Measurements from ENCODE around the gene AKR7A2. TPM values are rescaled to one million over a fixed set of nuclear protein-coding genes. Genes with fewer than 3 reads are reported as not detected.

Gene AKR7A2
- total and polyA plus RNA-seq, 9 of the 15 experiments (the other 6 are each of a cell fraction or from before 2014, with no cell fraction given), result 2.0 to 78.4 (median 49.4) TPM

GRCh38 chr1:19325368-19325957 lies 13.5 kb upstream of the AKR7A2 start (continued):
- peak; percentile 34 to 69; a peak in 1 of 4 replicates for TF ChIP-seq KDM1A (IDR thresholded peaks at IDR 0.05)
- peak; percentile 97 for TF ChIP-seq ZNF740 (CRISPR knock-in tag; IDR thresholded peaks at IDR 0.05)
- TF ChIP-seq ZNF740 (tag; IDR thresholded peaks at IDR 0.05), result peak in 1 of 2 experiments; percentile 77; a peak in 2 of 4 replicates
- TF ChIP-seq CUX1 (CRISPR knock-in tag; IDR thresholded peaks at IDR 0.05), result no peak
- no peak for TF ChIP-seq ZNF23 (CRISPR knock-in tag; IDR thresholded peaks at IDR 0.05)
- TF ChIP-seq ZNF146 (CRISPR knock-in tag; IDR thresholded peaks at IDR 0.05; ENCODE audit: unreplicated experiment), result no peak
- no peak for TF ChIP-seq HMGXB4 (CRISPR knock-in tag; IDR thresholded peaks at IDR 0.05)
- no peak for TF ChIP-seq EZH2 (IDR thresholded peaks at IDR 0.05; ENCODE audit: borderline replicate concordance, low read depth, low read length)
- no peak for TF ChIP-seq ZNF785 (CRISPR knock-in tag; IDR thresholded peaks at IDR 0.05)
- TF ChIP-seq ZBTB26 (CRISPR knock-in tag; IDR thresholded peaks at IDR 0.05), result no peak
- TF ChIP-seq NUFIP1 (IDR thresholded peaks at IDR 0.05; ENCODE audit: partially characterized antibody), result no peak
- TF ChIP-seq TBP (optimal IDR thresholded peaks at IDR 0.05; ENCODE audit: low read depth, low read length), result peak; percentile 39
- no peak for TF ChIP-seq ZNF24 (IDR thresholded peaks at IDR 0.05)
- TF ChIP-seq MYC (IDR thresholded peaks at IDR 0.05; ENCODE audit: low read depth, low read length), result 0 out of 2 replicates have a peak, but pooled peaks have one; percentile 21
- no peak for TF ChIP-seq MYC (CRISPR knock-in tag; IDR thresholded peaks at IDR 0.05; ENCODE audit: borderline replicate concordance, low read depth)
- TF ChIP-seq KDM2B (CRISPR knock-in tag; IDR thresholded peaks at IDR 0.05), result no peak
- TF ChIP-seq GTF2A2 (tag; IDR thresholded peaks at IDR 0.05), result no peak
- TF ChIP-seq DEAF1 (CRISPR knock-in tag; IDR thresholded peaks at IDR 0.05), result no peak

Measured in K562 (cell line).